ENCODE measurements around the gene ZNF280C.

GRCh38 chrX:130268449-130269170 is at the start of gene ZNF280C:
- TF ChIP-seq CTCF (IDR thresholded peaks at IDR 0.05; ENCODE audit: low read depth, low read length) (peak; percentile 20), POLR2A (IDR thresholded peaks at IDR 0.05; ENCODE audit: extremely low read depth, insufficient read length) (peak; percentile 88)

All from NB4 (cell line).